GDM1 (cell line): ENCODE measurements around the gene FBXO17.
"Not testable (repeated sequence)": the region's sequence is repeated elsewhere in the genome, so short reads cannot be mapped to it uniquely, and the experiment has no call there.

ENCODE experiments used
- DNase-seq: peaks from one replicate; lab custom pipeline; 2025; lab: John Stamatoyannopoulos, UW

The FBXO17 gene

DNA sequence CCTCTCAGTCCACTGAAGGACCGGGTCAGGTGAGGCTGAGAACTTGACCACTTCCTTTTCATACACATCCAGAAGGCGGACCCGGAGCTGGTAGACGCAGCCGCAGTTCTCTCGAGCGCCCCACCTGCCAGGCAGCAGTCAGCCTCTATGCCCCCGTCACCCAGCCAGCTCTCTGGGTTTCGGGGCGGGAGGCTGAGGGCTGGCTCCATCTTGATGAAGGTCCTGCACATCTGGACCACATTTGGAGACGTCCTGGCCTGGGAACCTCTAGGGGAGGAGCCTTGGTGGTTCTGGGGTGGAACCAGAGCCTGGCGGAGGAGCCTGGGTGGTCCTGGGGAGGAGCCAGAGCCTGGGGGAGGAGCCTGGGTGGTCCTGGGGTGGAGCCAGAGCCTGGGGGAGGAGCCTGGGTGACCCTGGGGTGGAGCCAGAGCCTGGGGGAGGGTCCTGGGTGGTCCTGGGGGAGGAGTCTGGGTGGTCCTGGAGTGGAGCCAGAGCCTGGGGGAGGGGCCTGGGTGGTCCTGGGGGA lies 30.5 kb downstream of the FBXO17 start:
- DNase-seq = no peak

DNA sequence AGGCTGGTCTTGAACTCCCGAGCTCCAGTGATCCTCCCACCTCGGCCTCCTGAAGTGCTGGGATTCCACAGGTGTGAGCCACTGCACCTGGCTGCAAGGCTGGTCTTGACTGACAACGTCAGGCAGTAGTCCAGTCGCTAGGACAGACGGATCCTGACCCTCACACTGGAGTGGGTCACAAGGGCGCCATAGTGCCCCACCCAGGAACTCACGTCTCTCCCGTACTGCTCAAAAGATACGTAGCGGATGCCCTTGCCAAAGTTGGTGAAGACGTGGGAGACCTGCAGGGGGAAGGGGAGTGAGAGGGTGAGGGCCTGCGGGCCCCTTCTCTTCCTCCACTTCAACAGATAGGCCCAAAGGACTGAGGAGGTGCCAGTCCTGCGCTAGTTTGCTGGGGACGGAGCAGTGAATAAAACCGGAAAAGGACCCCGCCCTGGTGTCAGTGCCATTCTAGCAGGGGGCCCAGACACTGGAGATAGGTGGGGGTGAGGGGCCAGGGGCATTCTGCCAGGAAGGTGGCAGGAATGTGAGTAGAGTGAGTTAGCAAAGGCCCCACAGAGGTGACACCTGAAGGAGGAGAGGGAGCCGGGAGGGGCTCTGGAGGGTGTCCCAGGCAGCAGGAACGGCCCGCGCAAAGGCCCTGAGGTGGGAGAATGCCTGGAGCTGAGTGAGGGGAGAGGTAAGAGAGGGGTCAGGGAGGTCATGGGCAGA lies 32.9 kb downstream of the FBXO17 start:
- DNase-seq = no peak

DNA sequence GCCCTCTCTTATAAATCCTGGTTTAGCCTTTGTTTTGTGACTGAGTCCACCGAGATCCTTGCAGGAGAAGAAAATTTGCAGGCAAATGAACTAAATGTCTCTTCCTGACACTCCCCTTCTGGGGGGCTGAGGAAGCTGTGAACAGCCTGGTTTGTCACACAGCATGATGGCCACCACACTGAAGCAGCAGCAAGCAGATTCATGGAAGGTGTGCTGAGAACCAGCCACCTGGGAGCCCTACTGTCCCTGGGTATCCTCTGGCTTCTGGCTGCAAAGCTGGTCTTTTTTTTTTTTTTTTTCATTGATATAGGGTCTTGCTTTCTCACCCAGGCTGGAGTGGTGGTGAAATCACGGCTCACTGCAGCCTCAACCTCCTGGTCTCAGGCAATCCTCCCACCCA lies 33.6 kb downstream of the FBXO17 start:
- no peak for DNase-seq

GRCh38 chr19:38941466-38941865 lies 34.1 kb downstream of the FBXO17 start:
- not testable (repeated sequence) for DNase-seq

GRCh38 chr19:38939957-38940356 lies 35.6 kb downstream of the FBXO17 start:
- DNase-seq = no peak

DNA sequence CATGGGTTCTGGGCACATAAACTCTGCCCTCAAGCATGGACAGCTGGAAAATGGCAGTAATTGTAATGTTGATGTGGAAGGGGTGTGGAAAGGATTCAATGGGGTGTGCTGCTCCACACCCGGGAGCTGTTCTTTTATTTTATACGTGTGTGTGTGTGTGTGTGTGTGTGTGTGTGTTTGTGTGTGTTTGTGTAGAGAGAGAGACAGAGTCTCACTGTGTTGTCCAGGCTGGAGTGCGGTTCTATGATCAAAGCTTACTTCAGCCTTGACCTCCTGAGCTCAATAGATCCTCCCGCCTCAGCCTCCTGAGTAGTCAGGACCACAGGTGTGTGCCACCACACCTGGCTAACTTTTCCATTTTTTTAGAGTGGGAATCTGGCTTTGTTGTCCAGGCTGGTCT lies 42.0 kb downstream of the FBXO17 start:
- no peak for DNase-seq

DNA sequence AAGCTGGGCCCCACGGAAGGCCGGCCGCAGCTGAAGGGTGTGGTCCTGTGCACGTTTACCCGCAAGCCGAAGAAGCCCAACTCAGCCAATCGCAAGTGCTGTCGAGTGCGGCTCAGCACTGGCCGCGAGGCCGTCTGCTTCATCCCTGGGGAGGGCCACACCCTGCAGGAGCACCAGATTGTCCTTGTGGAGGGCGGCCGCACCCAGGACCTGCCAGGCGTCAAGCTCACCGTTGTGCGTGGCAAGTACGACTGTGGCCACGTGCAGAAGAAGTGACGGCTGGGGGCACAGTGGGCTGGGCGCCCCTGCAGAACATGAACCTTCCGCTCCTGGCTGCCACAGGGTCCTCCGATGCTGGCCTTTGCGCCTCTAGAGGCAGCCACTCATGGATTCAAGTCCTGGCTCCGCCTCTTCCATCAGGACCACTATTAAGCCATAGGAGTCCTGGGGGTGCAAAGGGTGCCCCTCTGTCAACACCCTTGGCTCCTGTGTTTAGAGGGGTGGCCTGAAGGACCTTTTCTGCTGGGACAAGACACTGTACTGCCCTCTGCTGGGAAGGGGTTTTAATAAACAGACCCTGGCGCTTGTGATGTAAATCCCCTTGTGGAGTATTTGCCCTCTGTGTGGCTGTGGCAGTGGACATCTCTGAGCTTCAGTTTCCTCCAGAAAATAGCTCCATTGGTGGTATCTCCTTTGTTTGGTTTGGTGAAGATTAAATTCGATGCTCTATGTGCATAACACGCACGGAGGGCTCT lies 42.9 kb downstream of the FBXO17 start:
- DNase-seq = peak; percentile 7

DNA sequence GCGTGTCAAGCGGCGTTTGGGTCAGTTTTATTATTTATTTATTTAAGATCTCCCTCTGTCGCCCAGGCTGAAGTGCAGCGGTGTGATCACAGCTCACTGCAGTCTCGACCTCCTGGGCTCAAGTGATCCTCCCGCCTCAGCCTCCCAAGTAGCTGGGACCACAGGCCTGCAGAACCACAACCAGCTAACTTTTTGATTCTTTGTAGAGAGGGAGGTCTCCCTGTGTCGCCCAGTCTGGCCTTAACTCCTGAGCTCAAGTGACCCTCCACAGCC lies 44.1 kb downstream of the FBXO17 start:
- no peak for DNase-seq

GRCh38 chr19:38930776-38931520 lies 44.6 kb downstream of the FBXO17 start, which contains the start of gene MRPS12:
MRPS12 (plus strand) TSS chr19:38930944; CDS start chr19:38931295, 351 bp downstream.
- peak; percentile 99 for DNase-seq

GRCh38 chr19:38929929-38930775 lies 45.4 kb downstream of the FBXO17 start, which contains the start of gene SARS2:
SARS2 (minus strand) TSS chr19:38930763; CDS start chr19:38930736, 27 bp downstream.
- peak; percentile 93 for DNase-seq

DNA sequence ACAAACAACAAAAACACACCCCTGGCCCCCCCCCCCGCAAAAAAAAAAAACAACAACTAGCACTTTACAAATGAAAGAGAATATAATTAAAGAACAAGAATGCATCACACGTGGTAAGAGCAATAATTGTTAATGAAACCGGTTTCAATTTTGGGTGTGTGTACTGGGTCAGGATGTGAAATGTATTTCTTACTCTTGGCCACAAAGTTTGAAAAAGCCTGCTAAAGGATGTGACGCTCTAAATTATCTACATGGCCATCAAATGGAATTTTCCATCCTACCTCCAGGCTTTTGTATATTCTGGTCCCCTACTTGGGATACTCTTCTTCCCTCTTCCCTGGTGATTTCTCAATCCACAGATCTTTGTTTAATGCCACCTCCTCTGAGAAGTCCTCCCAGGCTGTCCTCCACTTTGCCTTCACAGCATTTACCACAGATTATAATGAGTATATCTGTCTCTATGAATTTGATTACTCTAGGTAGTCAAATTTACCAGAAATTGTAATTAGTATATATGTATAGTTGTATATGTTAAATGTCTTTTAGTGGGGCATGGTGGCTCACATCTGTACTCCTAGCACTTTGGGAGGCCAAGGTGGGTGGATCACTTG lies 47.0 kb downstream of the FBXO17 start:
- no peak for DNase-seq

DNA sequence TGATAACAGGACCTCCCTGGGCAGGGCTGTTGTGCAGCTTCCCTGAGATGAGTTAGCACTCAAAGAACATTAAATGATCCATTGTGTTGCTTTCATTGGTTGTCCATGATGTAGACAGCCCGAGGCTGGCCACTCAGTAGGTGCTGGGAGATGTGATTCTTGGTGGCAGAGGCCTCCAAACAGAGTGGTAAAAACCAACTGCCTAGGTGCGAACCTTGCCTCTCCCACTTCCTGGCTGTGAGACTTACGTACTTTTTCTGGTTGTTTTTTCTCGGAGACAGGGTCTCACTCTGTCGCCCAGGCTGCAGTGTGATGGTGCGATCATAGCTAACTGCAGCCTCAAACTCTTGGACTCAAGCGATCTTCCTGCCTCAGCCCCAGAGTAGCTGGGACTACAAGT lies 51.2 kb downstream of the FBXO17 start:
- no peak for DNase-seq

DNA sequence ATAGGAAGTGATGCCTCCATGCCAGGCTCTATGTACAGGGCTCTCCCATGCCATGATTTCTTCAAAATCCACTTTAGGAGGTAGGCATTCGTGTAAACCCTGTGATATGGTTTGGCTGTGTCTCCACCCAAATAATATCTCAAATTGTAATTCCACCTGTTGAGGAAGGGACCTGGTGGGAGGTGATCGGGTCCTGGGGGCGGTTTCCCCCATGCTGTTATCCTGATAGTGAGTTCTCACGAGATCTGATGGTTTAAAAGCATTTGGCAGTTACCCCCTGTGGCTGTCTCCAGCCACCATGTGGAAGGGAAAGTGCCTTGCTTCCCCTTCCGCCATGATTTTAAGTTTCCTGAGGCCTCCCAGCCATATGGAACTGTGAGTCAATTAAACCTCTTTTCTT lies 53.1 kb downstream of the FBXO17 start:
- no peak for DNase-seq

DNA sequence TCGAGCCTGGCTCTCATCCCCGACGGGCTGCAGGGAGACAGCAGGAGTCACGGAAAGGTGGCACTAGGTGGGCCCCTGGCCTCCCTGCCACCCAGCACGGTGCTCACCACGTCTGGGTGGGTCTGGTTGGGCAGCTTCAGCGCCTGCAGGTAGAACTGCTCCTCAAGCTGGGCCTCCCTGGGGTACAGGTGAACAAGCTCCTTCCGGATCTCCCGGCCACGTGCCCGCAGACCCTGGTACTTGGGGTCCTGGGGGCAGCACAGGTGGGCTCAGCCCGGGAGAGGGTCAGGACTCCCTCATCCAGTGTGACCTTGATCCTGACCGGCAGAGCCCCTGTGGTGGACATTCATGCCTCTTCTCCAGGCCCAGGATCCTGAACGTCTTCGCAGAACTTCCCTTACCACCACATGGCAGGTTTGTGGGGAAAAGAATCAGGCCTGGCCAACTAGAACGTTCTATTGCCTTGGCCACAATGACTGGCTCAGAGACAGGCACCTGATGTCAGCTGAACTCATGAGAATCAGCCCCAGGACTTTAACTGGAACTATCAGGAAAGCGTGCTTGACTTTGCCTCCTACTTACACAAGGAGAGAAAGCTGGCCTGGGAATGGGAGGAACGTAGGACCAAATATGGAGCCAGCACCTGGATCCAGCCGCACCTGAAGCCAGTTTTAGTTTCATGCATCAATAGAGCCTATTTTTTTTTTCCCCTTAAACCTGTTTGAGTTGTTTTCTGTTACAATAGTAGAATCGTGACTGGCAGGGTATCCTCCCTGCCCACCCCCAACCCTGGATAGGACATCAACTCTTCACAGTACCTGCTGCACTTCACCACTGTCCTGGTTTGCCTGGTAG lies 53.9 kb downstream of the FBXO17 start:
- DNase-seq = no peak

DNA sequence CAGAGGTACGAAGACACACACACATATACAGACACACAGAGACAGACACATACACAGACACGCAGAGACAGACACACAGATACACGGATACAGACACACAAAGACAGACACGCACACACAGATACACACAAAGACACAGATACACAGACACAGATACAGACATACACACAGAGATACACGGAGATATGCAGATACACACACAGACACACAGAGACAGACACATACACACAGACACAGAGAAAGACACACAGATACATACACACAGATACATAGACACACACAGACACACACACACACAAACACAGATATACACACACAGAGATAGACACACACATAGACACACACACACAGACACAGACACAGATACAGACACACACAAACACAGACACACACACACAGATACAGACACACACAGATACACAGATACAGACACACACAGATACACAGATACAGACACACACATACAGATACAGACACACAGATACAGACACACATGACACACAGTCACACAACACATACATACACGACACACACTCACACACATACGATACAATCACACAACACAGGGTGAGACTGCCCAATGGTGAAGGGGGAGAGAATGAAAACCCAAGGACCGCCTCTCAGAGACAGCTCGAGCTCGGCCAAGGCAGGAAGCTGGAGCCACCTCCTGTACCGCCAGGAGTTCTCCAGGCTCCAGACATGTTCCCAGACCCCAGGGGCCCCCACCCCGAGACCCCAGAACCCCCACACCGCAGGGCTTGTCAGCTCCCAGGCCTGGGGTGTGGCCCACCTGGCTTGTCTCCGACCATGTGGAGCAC lies 54.7 kb downstream of the FBXO17 start:
- no peak for DNase-seq

- DNase-seq = no peak
Measured at GRCh38 chr19:38919837-38920601, 55.5 kb downstream of the FBXO17 start.

GRCh38 chr19:38918526-38918925 lies 57.0 kb downstream of the FBXO17 start:
- DNase-seq = no peak

GRCh38 chr19:38917921-38918491 lies 57.5 kb downstream of the FBXO17 start:
- no peak for DNase-seq
